ENCODE results near the gene ATF6B. TPM values are rescaled to one million over a fixed set of nuclear protein-coding genes. Genes with fewer than 3 reads are reported as not detected.

Gene ATF6B
- total and polyA plus RNA-seq, 8 donors = 30.2 to 68.0 (median 39.1) TPM

DNA sequence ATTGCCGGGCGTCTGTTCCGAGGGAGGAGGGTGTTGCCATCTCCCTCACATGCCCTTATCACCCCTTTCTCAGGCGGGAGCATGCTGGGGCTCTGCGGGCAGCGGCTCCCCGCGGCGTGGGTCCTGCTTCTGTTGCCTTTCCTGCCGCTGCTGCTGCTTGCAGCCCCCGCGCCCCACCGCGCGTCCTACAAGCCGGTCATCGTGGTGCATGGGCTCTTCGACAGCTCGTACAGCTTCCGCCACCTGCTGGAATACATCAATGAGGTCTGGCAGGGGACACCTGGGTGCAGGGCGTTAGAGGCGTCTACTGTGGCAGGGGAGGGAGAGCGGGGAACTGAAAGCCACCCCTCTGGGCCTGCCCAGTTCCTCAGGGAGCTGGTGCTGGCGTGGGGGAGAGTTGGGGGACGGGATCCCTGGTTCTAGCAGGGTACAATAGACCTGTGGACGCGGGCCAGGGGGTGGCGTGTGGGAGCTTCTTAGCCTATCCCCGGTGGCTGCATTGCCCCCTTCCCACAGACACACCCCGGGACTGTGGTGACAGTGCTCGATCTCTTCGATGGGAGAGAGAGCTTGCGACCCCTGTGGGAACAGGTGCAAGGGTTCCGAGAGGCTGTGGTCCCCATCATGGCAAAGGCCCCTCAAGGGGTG lies 26.6 kb upstream of the ATF6B start:
- H3K4me3 ChIP-seq = peak overlapping the region; percentile 59 to 79 (median 66)
- peak; percentile 84 to 92 (median 90) for ATAC-seq
- DNase-seq = peak; percentile 68 to 88 (median 75)
- intact Hi-C loops (cut with DNase I) = no loop called here
- FAIRE-seq = no peak
- no peaks in the 10 kb centered on the region for H3K9me3 ChIP-seq
- WGBS, 2 donors = 3 to 5% methylated on average over 28 to 34 of the region's 34 CpGs
- no peaks in the 10 kb centered on the region for H3K27me3 ChIP-seq
- TF ChIP-seq, protein P1, sequence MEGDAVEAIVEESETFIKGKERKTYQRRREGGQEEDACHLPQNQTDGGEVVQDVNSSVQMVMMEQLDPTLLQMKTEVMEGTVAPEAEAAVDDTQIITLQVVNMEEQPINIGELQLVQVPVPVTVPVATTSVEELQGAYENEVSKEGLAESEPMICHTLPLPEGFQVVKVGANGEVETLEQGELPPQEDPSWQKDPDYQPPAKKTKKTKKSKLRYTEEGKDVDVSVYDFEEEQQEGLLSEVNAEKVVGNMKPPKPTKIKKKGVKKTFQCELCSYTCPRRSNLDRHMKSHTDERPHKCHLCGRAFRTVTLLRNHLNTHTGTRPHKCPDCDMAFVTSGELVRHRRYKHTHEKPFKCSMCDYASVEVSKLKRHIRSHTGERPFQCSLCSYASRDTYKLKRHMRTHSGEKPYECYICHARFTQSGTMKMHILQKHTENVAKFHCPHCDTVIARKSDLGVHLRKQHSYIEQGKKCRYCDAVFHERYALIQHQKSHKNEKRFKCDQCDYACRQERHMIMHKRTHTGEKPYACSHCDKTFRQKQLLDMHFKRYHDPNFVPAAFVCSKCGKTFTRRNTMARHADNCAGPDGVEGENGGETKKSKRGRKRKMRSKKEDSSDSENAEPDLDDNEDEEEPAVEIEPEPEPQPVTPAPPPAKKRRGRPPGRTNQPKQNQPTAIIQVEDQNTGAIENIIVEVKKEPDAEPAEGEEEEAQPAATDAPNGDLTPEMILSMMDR (IDR thresholded peaks at IDR 0.05) = peak; percentile 9 to 47 (median 32)
- peaks cover 0 to 4% (median 0%) of the 10 kb centered on the region in 3 donors for H3K36me3 ChIP-seq
- peaks cover 0 to 5% (median 4%) of the 10 kb centered on the region in 3 donors for H3K4me1 ChIP-seq
- H3K27ac ChIP-seq = peak overlapping the region; percentile 62 to 76 (median 72)

DNA sequence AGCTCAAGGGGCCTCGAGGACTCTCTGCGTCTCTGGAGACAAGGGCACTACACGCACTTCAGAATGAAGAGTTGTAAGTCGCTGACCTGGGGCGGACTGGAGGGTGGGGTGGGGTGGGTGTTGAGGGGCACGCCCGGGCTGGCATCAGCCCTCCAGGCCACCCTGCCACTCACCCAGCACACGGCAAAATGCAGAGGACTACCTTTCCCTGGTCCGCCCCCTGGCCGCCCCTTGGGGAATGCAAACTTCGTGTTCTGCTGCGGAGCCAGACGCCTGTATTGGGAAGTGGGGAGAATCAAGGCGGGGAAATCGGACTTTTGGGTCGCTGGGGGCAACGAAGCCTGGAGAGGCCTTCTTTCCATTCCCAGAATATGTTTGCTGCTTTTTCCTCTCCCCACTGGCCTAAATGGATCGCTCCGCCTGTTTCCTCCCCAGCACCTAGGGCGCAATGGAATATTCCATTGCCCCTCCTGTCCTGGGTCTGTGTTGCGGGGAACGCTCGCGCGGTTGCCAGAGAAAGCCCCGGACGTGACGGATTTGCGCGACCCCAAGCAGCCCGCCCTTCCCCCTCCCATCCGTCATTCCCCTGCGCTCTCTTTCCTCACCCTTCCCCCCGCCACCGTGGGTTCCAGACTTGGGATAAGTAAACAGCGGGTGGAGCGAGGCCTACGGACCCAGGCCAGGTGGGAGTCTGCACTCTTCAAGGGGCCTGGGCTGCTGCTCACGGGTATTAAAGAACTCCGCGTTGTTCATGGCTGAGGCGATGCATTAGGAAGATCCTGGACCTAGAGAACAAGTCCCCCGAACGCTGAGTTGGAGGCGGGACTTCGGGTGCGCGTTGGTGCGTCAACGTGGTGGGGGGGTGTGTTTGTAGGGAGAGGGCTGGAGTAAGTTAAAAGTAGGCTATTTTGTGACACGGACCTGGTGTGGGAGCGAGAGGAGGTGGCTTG lies 25.8 kb upstream of the ATF6B start, which contains the start of gene PPT2:
Gene PPT2, plus strand, starts transcription at position 578 of the 950 bp plus-strand sequence. CDS start 454 bp downstream, outside the sequence.
- H3K4me3 ChIP-seq = peak within 1 kb of the TSS; percentile 59 to 79 (median 66)
- ATAC-seq = peak; percentile 80 to 86 (median 84)
- peak; percentile 70 to 85 (median 75) for DNase-seq
- TF ChIP-seq, protein P1 (IDR thresholded peaks at IDR 0.05) = no peak
- 2% methylated on average over 52 of the region's 52 CpGs for WGBS, 2 donors
- peak within 1 kb of the TSS; percentile 62 to 76 (median 72) for H3K27ac ChIP-seq
- H3K9me3 ChIP-seq = no peaks in the 10 kb centered on the region
- intact Hi-C loops (cut with DNase I) = no loop called here
- no peaks in the 10 kb centered on the region for H3K27me3 ChIP-seq
- peaks cover 0 to 5% (median 4%) of the 10 kb centered on the region in 3 donors for H3K4me1 ChIP-seq
- no peak for FAIRE-seq
- peaks cover 0 to 4% (median 0%) of the 10 kb centered on the region in 3 donors for H3K36me3 ChIP-seq

DNA sequence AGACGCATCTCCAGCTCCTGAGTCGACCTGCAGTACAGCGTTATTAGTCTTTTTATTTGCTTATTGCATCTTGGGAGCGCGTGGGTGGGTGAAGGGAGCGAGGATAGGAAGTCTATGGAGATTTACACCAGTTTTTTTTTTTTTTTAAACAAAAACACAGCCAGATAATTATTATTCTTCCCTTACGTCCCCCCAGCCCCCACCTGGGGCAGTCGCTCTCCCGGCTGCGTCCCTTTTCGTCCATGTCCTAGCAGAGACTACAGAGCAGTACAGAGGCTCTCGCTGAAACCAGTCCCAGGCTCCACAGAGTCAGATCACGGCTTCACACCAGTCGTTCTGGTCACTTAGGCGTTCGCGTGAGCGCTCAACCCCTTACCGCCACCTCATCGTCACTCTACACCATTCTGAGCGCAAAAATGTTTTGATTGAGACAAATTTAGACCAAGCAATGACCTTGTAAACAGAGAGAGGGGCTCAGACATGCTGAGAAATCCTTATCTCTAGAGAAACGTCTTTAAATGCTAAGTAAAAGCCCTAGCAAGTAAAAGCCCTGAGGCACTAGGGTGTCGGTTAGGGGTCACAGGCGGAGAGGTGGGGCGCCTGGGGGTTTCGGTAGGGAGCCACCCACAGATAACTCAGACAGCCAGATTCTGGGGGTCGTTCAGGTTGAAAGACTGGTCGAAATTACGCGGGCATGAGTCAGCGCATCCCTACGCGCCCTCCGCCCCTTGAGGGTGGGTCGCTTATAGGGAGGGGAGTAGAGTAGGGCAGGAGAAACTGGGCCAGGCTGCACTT lies 24.9 kb upstream of the ATF6B start:
- no peak for FAIRE-seq
- intact Hi-C loops (cut with DNase I) = no loop called here
- TF ChIP-seq, protein P1 (IDR thresholded peaks at IDR 0.05) = no peak
- no peaks in the 10 kb centered on the region for H3K9me3 ChIP-seq
- DNase-seq = no peak
- H3K4me3 ChIP-seq = peak overlapping the region; percentile 59 to 79 (median 66)
- H3K4me1 ChIP-seq = peaks cover 0 to 5% (median 4%) of the 10 kb centered on the region in 3 donors
- 49% methylated on average over 35 of the region's 35 CpGs for WGBS, 2 donors
- H3K27me3 ChIP-seq = no peaks in the 10 kb centered on the region
- H3K36me3 ChIP-seq = peaks cover 0 to under 1% (median 0%) of the 10 kb centered on the region in 3 donors
- H3K27ac ChIP-seq = peak overlapping the region; percentile 62 to 76 (median 72)
- peak in 2 of 4 donors; percentile 1 to 13 for ATAC-seq

DNA sequence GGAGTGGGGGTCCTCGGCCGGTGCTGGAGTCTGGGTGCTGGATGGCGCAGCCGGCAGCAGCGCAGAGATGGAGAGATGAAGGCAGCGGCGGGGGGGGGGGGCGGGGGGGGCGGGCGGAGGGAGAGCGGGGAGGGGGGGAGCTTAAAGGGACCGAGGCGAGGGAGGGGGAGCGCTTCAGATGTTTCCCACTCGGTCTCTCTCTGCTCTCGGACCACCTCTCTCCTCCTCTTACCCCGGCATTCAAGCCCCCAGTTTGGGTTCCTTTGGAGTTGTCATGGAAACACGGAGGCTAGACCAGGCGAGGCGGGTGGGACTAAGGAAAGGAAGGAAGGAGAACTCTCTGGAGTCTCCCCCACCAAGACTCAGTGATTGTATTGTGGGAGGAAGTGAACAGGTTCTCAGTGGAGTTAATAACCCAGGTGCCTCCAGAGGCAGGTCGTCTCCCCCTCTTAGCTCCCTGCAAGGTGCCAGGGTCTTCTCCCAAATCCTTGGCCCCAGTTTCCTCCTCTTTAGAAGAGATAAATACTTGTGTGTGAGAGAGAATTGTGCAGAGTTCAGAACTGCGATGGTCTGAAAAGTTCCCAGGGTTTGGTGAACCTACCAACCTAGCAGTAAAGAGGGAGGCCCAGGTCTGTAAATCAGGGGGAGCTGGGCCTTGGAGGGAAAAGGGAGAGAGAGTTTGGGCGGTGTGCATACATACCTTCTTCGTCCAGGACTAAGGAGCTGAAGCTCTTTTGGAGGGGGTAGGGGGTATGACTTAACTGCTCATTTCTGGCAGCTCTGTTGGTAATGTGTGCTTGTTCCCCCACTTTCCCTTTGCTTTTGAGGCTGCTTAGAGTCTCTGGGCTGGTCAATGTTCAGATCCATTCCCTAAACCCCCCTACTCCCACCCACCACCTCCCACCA lies 24.1 kb upstream of the ATF6B start, which contains the start of gene PRRT1:
Gene PRRT1, minus strand, starts transcription at position 77 of the 906 bp plus-strand sequence. CDS start 112 bp downstream, outside the sequence.
- TF ChIP-seq, protein P1 (IDR thresholded peaks at IDR 0.05) = no peak
- 50 to 70% methylated on average over 7 to 15 of the region's 24 CpGs for WGBS, 2 donors

More for the DNA sequence above, 24.1 kb upstream of the ATF6B start, which contains the start of gene PRRT1:
- Histone ChIP-seq H3K4me3 (peak within 1 kb of the TSS in 1 of 4 donors; percentile 70), H3K27me3 (no peaks in the 10 kb centered on the region), H3K9me3 (no peaks in the 10 kb centered on the region), H3K4me1 (peaks cover 0 to 5% (median 4%) of the 10 kb centered on the region in 3 donors), H3K27ac (no peak within 1 kb of the TSS), H3K36me3 (no peaks in the 10 kb centered on the region)
- ATAC-seq = no peak
- intact Hi-C loops (cut with DNase I) = no loop called here
- DNase-seq = no peak
- no peak for FAIRE-seq

All from pancreas (tissue), 10 donors.